Activated CD4-positive, alpha-beta T cell treated with anti-CD3 and anti-CD28 coated beads, Interleukin-2, Interleukin-4, amounts not matched to agents 100 ng/mL and 50 ng/mL, durations not matched to agents 16 hours and 8 hours (primary cell): ENCODE results near the gene DIP2B.

Experiments
- DNase-seq: peaks from one replicate; pipeline ENCODE4 v3.0.0-alpha.2; 2020; ENCODE audit warnings: low spot score

DIP2B gene

DNA sequence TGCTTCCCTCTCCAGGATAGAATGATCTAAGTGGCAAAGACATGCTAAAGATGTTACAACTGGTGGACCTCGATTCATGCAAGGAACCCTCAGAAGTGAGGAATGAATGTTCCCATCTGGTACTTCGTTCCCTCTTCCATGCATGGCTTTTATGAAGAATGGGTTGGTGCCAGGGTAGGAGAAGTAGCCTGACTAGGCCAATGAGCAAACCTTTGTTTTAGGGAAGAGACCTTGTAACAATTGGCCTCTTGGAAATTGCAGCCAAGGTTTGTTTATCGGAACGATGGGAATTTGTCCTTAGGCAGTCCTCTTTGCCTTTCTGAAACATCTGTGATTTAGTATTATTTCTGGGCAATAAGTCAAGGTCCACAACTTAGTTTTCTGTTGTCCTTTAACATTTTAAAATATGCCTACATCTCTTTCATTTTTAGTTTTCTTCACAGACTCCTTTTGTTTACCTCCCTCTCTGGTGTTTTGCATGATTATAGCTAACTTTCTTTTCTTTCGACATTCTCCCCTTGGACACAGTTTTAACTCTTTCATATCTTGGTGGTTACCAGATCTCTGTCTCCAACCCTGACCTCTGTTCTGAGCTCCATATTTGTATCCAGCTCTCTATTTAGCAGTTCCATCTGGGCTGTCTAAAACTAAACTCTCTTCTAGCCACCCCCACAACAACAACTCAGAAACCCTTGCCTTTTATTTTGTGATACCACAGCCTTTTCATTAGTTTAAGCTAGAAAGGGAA is 70.0 kb downstream of the DIP2B start:
- DNase-seq = no peak

DNA sequence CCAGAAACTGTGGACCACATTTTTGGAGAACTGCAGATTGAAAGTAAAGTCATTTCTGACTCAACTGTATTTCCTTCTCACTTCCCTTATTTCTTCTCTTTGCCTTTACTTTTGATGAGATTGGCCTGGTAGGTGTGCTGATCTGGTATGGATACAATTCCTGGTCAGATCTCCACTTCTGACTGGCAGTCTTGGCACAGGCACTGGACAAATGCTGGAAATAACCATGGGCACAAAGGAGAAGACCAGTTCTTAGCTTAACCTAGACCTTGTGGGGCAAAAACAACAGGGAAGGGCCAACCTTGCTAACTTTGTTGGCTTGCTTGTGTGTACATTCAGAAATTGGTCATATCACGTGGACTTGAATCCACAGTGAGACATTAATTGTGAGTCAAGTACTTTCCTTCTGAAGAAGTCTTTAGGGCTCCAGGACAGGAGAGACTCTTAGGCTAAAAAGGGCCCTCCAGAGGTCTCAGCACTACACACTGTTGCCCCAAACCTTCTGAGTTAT is 75.0 kb downstream of the DIP2B start:
- DNase-seq = peak; percentile 11

DNA sequence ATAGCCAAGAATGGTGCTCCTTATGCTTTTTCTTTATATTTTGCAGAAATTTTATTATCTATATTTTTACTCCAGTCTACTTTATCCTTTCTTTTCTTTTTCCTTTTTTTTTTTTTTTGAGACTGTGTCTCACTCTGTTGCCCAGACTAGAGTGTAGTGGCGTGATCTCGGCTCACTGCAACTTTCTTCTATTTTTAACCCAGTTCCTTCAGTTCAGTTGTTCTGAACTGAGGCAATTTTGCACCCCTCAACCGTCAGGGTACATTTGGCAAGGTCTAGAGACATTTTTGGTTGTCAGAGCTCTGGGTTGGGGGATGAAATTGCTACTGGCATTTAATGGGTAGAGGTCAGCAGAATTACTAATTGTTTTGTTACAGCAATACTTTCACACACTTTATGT is 75.7 kb downstream of the DIP2B start:
- DNase-seq = no peak

DNA sequence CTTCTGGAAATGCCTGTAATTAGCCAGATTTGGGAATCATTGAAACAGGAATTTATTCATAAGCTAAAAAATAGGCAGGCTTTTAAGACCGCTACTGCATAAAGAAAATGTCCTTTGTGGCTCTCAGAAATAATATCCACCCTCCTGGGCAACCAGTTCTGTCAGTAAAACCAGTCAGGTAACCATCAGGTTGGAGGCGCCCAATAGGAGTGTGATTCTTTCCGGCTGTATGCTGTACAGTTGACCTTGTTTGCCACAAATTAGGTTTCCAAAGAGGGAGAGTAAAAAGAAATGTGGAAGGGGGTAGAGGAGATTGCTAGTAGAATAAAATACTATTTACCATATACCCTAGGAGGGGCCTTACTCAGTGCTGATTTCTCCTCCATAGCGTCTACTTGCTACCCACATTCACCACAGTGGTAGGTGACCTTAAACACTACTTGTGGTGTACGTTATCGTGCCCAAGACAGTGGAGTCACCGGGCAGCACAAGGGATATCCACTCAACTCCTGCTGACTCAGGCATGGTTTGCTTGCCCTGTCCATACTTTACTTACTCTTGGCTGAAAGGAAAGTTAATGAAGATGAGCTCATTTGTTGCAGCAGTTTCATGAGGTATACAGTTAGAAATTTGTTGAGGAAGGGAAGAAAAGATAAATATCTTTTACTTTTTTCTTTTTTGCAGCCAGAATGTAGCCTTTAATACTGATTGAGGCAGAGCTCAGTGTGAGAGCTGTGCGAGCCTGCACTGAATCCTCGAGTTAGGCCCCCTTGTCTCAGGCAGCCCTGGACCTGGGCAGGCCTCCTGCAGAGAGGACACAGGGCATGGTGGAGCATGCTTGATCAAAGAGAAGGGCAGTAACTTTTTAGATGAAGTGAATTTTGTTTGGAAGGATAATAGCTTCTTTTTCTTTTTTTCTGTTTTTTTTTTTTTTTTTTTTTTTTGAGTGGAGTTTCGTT is 76.7 kb downstream of the DIP2B start:
- DNase-seq = no peak

DNA sequence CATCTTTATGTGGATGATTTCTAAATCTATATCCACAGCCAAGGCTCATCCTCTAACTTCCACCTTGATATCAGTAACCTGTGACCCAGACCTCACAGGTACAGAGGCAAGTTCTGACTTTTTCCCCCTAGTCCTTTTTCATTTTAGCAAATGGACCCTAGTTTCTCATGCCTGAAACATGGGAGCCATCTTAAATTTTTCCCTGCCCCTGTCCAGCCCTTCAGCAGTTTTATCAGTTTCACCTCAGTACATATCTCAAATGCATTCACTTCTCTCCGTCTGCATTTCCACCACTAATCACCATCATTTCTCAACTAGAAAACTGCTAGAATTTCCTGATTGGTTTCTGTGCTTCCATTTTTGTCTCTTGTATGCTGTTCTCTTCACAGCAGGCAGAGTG is 79.3 kb downstream of the DIP2B start:
- no peak for DNase-seq

DNA sequence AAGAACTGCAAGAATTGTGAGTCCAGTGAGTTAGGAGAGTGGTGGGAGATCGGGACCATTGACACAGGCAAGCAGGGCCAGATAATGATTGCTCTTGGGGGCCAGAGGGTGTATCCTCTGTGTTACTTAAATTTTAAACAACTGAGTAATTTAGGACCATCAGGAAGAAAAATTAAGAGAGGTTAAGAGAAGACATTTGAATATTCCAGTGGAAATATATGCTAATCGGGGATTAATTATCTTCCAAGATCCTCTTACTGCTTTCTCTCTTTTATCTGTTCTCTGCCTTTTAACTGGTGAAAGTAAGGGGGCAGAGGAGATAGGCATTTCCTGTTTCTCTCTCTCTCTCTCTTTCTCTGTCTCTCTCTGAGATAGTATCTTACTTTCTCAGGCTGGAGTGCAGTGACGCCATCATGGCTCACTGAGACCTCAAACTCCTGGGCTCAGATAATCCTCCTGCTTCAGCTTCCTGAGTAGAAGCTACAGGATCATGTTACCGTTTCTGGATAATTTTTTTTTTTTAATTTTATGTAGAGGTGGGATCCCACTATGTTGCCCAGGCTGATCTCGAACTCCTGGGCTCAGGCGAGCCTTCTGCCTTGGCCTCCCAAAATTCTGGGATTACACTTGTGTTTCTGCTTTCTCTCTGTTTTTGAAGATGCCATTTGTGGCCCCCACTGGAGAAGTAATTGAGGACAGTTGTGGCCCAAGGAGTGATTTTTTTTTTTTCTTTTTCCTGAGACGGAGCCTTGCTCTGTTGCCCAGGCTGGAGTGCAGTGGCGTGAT is 85.1 kb downstream of the DIP2B start:
- DNase-seq = peak; percentile 35

DNA sequence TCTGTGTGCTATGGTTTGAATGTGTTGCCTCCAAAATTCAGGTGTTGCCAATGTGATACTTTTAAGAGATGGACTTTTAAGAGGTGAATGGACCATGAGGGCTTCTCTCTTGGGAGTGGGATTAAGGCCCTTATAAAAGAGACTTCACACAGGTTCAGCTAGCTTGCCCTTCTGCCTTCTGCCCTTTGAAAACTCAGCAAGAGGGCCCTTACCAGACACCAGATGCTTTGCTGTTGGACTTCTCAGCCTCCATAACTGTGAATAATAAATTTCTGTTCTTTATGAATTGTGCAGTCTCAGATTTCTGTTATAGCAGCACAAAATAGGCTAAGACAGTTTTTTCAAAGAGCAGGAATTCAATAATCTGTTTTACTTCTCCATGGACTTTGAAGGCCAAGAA is 86.1 kb downstream of the DIP2B start:
- no peak for DNase-seq

DNA sequence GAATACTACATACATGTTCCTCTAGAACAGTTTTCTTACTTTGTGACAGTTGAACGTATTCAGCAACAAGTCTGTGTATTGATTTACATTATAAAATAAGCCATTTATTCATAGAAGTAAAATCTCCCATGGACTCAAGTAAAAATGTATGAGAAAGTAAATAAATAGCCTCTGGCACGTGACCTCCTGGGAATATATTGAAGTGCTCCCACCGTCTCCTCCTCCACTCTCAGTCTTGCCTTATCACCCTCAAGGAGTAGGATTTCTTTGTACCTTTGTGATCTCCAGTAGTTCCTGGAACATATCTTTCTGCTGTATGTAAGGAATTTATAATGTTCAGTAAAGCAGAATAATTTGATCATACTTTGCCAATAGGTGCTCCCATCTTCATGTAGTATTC is 90.9 kb downstream of the DIP2B start:
- DNase-seq = no peak

DNA sequence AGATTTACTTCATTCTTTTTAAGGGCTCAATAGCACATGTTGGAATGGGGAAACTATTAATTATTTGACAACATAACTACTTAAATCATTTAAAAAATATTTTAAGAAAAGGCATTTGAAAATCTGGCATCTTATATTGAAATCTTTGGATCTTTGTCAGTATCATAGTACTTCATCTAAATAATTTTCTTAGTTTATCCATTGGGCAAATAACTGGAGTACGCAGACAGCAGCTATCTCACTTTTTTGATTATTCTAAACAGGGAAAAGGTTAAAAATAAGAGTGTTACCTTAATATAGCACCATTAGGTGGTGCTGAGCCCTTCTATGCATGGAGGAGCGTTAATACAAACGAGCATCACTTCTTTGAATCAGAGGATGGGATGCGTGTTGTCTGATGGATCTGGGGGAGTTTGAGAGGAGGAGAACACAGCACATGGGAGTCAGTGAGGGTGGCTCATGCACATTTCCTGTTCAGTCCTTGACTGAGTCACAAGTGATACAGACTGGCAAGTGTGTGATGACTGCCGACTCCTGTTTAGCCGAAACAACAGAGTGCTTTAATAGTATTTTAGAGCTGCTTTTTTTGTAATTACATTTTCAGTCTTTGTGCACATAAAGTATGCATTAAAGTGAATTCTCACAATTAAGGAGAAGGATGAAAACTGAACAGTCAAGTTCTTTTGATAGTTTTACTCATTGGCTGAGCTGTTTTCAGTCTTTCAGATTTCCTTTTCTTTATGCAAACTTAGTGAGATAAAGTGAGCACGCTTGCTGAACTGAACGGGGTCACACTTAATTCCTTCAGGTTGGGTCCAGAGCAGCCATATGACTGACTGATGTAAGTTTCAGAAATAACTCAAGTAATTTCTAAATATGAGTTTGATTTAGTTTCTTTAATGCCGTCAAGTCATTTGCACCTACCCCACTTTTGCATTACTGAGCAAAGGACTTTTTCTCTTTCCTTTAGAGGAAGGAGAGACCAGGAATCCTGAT is 92.7 kb downstream of the DIP2B start:
- DNase-seq = peak; percentile 74

DNA sequence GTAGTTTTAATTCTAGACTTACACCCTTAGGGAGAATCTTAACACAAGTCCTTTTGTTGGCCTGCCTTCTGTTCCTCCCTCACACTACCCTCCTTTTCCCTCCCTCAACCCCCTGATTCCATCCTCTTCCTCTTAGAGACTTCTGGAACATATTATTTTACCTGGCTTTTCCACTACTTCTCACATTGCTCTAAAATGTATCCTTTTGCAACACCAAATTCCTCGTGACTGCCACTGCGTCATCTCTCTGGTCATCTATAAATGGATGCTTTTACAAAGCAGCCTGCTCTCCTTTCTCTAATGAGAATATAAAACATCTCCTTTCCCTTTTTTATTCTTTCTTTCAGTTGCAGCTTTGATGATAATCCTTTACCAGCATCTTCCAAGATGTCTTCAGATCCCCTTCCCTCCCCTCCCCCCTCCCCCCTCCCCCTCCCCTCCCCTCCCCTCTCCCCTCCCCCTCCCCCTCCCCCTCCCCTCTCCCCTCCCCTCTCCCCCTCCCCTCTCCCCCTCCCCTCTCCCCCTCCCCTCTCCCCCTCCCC is 93.6 kb downstream of the DIP2B start:
- no peak for DNase-seq

DNA sequence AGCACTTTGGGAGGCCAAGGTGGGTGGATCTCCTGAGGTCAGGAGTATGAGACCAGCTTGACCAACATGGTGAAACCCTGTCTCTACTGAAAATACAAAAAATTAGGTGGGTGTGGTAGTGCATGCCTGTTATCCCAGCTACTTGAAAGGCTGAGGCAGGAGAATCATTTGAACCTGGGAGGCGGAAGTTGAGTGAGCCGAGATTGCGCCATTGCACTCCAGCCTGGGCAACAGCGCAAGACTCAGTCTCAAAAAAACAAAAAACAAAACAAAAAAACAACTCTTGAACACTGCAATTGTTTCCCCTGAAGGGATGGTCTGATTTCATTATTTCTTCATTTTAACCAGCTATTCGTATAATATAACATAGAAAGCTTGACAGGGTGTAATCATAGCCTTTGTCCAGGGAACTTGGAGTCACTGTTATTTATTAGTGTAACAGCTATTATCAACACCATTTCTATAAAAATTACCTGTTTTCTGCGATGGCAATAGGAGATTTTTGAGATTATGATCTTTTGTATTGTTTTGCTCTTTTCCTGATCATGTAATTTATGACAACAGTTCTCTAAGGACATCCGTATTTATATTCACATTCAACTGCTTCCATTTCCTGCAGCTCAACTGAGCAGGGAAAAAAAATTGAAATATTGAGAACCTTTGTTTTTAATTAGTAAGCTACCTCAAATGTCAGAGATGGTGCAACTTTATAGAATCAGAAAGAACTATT is 94.7 kb downstream of the DIP2B start:
- DNase-seq = no peak

DNA sequence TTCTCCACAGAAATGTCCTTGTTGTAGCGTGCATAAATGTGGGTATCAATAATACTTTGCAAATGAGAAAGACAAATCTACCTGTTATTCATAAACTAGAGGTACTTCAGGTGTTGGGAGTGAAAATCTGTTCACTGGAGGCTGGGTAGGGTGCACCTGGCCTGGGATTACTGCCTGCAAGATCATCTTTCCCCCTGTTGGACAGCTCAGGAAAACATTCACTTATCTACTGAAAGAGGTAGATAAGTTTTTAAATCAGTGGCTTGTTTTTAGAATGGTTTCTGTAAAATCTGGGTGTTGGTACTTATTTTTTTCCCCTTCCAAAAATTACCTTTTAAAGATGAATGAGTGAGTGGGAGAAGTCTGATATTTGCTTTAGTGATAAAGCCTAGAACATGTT is 95.6 kb downstream of the DIP2B start:
- no peak for DNase-seq

DNA sequence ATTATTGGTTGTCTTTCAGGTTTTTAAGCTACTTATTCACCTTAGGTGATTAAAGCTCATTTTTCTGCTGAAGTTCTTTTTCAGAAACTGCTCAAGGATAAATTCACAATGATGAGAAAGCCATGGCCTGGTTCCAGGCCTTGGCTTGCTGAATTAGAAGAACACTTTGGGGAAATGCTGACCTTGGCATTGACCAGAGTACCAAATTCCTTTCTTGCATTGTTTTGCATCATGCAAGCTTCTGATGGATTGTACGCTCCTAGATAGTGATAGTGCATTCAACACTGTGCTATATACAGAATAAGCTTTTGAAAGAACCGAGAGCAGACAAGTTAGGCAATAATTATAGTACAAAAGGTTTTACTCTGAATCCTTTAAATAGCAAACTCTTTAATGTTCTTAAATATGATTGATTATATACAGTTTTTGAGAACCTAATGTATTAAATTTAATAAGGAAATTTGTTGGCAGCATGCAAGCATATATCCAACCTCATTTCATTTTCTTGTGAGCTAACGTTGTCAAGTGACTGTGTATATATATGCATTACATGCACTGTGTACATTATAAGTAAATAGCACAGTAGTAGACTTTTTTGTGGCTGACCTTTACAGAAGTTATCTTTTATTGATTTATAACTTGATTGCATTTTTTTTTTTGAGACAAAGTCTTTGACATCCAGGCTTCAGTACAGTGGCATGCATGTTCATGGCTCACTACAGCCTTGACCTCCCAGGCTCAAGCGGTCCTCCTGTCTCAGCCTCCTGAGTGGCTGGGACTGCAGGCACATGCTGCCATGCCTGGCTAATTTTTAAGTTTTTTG is 99.2 kb downstream of the DIP2B start:
- no peak for DNase-seq

DNA sequence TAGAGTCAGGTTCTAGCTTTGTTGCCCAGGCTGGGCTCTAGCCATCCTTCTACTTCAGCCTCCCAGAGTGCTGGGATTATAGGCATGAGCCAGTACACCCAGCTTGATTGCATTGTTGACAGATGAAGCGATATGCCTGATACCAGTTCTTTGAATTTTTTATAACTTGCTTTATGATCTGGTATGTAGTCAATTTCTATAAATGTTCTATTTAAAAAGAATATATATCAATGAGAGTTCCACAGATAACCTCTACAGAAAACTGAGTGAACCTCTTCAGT is 99.8 kb downstream of the DIP2B start:
- DNase-seq = no peak

DNA sequence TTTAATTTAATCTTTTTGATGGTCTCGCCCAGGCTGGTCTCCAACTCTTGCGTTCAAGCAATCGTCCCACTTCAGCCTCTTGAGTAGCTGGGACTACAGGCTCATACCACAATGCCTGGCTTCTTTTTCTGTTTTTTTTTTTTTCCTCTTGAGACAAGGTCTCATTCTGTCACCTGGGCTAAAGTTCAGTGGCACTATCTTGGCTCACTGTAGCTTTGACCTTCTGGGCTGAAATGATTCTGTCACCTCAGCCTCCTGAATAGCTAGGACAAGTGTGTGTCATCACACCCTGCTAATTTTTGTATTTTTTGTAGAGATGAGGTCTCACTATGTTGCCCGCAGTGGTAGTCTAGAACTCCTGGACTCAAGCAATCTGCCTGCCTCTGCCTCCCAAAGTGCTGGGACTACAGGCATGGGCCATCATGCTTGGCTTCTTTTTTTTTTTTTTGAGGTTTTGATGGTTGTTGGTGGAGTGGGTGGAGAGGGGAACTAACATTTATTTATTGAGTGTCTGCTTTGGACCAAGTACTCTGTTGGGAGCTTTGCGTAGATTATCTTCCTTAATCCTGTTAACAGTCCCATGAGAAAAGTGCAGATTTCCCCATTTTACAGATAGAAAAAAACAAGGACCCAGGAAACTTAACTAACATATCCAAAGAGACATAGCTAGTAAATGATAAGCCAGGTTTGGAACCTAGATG is 102.0 kb downstream of the DIP2B start:
- DNase-seq = no peak

DNA sequence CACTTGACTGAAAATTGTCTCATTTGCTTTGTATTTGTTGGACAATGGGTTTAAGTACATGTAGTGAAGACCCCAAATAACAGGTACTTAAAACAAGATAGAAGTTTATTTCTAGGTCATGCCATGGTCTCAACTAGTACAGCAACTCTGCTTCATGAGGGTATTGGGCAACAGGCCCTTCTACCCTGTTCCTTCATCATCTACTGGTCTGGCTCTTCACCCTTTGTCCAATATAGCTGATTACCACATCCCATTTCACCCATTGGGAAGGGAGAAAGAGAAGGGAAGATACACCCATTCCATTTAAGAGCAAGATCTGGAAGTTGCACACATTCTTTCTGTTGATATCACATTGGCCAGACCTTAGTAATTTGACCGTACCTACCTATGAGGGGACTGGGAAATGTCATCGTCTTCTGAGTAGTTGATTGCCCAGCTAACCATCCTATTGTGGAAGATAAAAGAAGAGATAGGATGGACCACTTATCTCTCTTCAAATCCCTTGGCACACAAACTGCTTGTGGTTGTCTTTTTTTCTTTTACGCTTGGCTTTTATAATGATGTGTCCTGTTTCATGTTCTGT is 104.6 kb downstream of the DIP2B start:
- no peak for DNase-seq

DNA sequence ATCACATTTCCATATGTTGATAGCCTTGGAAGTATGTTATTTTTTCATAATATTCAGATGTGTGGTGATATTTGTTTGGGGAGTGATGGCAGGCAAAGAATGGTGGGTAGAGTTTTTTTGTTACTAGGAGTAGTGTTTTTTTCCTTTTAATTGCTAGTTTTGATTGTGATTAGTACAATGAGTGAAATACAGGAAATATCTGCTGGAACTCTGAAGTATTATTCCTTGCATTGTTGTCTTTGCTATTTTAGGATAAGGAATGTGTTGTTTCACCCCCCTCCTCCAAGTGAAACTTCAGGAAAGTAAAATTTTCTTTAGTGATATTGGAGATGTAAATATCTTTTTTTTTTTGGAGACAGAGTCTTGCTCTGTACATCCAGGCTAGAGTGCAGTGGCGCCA is 105.4 kb downstream of the DIP2B start:
- DNase-seq = no peak

DNA sequence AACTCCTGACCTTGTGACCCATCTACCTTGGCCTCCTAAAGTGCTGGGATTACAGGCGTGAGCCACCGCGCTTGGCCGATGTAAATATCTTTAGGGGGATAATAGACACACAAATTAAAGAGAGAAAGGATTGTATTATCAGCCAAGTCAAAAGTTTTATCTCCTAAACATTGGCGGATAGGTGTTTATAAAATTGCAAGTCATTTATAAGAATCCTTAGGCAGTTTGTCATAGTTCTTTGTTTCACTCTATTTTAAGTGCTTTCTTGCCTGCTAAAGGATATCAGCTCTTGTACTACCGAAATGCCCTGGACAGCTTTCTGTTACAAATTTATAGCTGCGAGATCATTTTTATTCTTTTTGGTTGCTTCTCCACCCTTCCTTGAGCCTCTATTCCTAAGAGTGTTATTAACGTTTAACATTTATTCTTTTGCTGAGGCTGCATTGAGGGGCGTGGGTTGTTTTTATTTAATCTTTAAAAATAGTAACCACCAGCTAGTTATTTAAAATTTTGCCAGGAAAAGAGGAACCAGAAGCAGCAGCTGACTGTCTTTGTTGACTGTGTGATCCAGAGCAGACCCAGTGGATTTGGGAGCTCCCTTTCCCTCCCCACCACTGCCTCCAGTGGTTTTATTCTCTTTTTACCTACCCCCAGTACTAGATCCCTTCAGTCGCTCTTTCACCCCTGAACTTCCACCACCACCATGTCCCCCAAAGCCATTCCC is 106.4 kb downstream of the DIP2B start:
- no peak for DNase-seq
